Stimulated activated CD4-positive, alpha-beta T cell treated with anti-CD3 and anti-CD28 coated beads, Interleukin-1b, Interleukin-23, amount 100 ng/mL, for 24 hours (primary cell): ENCODE data around the gene MAP4K4.

Experiments used
- DNase-seq, 4 experiments: peaks; one replicate each; pipeline ENCODE4 v3.0.0-alpha.2; 2020; ENCODE audit warnings: low read depth in 4 of 4, low spot score in 1 of 4

The MAP4K4 gene

GRCh38 chr2:101720732-101721131 lies 23.2 kb downstream of the MAP4K4 start:
- no peak for DNase-seq

GRCh38 chr2:101722864-101723263 lies 25.4 kb downstream of the MAP4K4 start:
- no peak for DNase-seq

DNA sequence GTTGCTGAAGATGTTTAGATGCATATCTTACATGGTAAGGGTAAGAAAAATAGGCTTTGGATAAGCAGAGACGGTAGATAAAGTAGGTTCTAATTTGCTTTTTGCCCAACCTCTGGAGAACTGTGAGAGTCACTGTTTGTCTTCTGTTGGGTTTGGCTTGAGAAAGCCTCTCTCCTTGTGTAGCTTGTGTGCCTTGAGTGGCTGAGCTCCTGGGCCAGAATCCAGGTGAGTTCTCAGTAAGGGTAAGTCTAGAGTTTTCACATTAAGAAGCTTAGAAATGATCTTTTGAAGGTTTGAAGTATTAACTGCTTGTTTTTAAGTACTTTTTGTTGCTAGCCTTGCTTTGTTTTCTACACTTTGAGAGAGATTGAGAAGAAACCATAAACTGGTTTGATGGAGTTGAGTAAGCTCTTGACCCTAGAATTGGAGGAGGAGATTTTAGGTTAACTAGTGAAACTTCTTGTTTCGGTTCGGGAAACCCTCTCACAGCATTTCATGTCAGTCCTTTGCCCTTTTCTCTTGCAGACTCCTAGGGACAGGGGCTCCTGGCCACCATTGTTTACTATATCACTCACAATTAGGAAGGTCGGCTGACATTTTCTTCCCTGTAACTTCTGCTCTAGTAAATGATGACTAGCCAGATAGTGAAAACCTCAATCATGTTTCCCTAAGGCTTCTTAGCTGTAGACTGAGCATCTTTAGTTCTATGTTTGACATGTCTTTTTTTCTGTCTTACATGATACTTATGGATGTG lies 26.0 kb downstream of the MAP4K4 start:
- DNase-seq = no peak

DNA sequence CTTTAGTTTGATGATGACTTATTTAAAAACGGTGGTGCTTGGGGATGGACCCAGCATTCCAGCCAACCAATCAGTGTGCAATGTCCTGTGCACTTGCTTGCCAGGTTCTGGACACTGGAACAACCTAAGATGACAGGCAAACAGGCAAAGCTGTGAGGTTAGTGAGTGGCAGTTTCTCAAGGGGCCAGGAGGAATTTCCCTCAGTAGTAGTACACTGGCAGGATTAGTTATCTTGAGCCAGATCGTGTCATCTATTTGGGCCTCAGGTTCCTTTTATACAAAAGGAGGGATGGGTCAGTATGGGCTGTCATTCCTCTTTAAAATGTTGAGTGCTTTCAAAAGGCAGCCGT lies 26.6 kb downstream of the MAP4K4 start:
- DNase-seq = no peak

DNA sequence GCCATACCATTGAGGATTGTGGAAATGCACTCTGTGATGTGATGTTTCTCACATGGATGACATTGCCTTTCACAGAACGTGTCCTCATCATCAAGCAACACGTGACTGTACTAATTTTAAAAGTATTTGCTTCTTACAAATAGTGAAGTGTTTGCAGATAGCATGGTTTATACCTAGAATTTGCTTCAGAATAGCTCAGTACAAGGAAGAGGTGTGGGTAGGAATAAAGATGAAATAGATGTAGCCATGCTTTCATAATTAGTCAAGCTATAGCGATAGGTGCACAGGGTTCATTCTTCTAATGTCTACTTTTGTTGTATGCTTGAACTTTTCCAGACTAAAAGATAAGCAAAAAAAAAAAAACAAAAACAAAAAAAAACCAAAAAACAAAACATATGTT lies 27.5 kb downstream of the MAP4K4 start:
- DNase-seq = no peak

GRCh38 chr2:101725515-101726192 lies 28.1 kb downstream of the MAP4K4 start:
- no peak for DNase-seq

- no peak for DNase-seq
Observed at GRCh38 chr2:101728865-101729264, 31.4 kb downstream of the MAP4K4 start.

DNA sequence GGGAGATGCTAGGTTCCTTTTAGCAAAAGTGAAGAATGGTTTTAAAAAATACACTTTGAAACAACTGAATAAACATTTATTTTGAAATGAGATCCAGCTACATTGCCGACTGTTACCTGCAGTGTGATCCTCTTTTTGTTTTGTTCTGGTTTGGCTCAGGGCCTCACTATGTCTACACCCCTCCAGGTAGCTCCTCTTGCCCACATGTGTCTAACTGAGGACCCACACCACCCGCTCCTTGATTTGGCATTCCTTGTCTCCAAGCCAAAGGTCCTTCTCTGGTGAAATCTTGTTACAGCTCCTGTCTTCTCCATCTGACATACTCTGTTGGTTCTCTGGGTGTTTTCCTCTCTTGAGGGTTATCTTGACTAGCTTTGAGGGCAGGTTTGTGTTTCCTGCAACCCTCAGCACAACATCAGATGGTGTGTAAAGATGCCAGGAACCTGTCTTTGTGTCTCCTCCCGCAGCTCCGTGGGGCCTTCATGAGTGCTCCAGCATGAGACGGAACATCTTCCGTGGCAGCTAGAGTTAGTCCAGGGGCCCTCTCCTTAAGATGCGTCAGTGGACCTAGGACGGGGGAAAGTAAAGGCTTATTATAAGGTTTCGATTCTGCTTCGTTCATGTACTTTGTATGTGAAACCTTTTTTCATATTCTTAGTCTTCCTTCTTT lies 32.1 kb downstream of the MAP4K4 start:
- no peak for DNase-seq

GRCh38 chr2:101731221-101732054 lies 33.9 kb downstream of the MAP4K4 start:
- no peak for DNase-seq

DNA sequence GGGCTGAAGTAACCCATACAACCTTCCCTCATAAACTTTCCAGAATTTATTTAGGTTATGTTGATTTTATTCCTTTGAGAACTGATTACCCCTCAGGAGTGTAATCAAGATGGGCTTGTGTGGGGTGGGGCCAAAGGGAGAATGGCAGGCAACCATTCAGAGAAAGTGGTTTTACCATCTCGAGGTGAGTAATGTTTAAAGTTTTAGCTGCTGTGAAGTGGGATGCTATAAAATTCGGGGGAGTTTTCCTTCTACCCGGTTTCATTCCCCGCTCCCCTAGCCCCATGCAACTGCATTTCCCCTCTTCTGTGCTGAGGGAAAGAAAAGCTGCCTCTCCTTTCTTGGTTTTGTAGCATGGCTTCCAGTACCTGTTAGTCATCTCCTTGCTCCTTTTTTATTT lies 34.7 kb downstream of the MAP4K4 start:
- peak in 1 of 4 experiments; percentile 31 for DNase-seq

DNA sequence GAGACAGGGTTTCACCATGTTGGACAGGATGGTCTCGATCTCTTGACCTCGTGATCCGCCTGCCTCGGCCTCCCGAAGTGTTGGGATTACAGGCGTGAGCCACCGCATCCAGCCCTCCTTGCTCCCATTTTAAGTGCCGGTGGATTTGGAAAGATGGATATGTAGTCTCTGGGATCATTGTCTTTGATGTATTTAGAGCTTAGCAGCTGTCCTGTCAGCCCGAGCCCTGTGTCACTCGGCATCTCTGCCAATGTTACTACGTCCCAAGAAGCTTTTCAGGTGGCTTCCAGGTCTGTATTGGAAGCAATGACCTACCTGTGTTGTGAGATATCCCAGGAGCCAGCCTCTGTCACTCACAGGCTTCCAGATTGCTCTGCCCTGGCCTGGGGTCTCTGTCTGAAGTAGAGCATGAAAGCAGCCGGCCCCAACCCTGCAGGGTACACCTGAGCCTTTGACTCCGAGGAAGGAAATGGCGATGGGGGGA lies 35.3 kb downstream of the MAP4K4 start:
- no peak for DNase-seq

GRCh38 chr2:101733257-101733993 lies 35.9 kb downstream of the MAP4K4 start:
- DNase-seq = no peak

DNA sequence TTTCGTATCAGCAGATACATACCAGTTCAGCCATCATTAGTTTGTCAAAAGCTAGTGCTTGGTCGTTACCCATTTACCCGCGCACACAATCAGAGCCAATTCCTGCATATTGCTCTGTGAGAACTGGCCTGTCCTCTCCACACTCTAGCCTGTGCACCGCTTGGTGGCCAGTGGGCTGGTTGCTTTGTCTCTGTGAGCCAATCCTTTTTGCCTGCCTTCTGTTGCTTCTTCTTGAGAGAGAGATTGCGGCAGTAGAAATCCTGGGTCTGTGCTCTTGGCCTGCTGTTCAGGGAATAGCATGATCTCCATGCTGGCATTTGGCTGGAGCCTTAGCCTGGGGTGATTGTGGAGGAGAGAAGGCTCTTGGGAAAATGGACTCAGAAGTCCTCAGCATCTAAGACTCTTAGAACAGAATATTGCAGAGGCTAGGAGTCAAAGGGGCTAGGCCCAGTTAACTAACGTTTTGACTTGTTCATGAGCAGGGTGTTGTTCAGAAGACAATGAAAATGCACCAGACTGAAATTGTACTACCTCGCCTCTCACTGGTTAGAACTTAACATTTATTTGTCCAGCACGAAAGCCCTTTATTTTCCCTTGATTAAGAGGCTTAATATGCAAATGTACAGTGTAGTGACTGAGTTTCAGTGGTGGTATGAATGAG lies 37.1 kb downstream of the MAP4K4 start:
- DNase-seq = no peak

GRCh38 chr2:101735166-101735533 lies 37.6 kb downstream of the MAP4K4 start:
- DNase-seq = no peak

- DNase-seq = no peak
Observed at GRCh38 chr2:101736233-101736632, 38.7 kb downstream of the MAP4K4 start.

DNA sequence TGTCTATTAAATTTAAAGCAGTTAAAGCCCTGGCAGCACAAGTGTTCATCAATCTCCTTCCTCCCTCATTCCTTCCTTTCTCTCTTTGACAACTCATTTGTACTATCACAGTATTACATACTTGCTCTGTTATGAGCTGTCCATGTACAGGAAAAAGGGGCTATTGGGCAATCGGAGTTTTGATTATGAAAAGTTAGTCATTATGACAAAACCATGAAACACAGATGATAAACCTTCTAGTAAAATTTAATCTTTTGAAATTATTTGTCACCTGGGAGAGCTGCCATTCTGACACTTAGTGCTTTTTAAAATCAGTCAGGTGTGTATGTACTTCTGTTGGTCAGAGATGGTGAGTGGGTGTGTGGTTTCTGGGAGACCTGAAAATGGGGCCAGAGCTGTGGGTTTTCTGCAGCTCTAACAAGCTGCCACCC lies 39.4 kb downstream of the MAP4K4 start:
- peak in 1 of 4 experiments; percentile 45 for DNase-seq

- DNase-seq = no peak
Observed at GRCh38 chr2:101737478-101738255, 40.2 kb downstream of the MAP4K4 start.

DNA sequence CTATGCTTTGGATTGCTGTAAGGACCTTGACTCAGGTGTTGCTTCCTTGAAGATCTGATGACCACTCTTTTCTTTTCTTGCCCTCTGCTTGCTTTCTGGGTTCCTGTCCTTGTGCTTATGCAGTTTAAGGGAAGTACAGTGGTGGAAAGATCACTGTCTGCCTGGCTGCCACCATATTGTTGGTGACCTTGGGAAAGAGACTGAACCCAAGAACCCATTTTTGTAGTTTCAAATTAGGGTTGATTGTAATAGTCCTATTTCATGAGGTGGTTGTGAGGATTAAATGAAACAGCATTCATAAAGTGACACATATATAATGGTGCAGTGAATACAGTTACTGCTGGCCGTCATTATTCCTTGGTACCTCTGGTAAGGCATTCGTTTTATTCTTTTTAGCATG lies 41.1 kb downstream of the MAP4K4 start:
- DNase-seq = no peak

- no peak for DNase-seq
Observed at GRCh38 chr2:101740555-101740964, 43.1 kb downstream of the MAP4K4 start.
